MCF 10A (cell line): Measurements from ENCODE around the gene IFIT5. TPM values are rescaled to one million over a fixed set of nuclear protein-coding genes. Genes with fewer than 3 reads are reported as not detected.

Source experiments
- BruUV-seq: library from RNA; stranded (reverse); fragments of 400-500 nt; replicated peaks from 2 replicates; lab custom pipeline; 2021; lab: Mats Ljungman, UMichigan
- CTCF ChIA-PET: fragments of 300-600 bp; sonication (Branson Sonifier 250); formaldehyde crosslinking; extraction: SDS; loops from one replicate; lab custom pipeline; 2021; ENCODE audit warnings: antibody characterized with exemption, inconsistent platforms; lab: Yijun Ruan, JAX
- POLR2A ChIA-PET: fragments of 300-600, 350-650 bp; sonication (Branson Sonifier 250); formaldehyde crosslinking; extraction: SDS; loops from one replicate; lab custom pipeline; 2020; ENCODE audit warnings: antibody characterized with exemption, inconsistent platforms; lab: Yijun Ruan, JAX
- DNase-seq: peaks from one replicate; pipeline ENCODE4 v3.0.0-alpha.2; 2018; ENCODE audit not compliant: unreplicated experiment
- H3K27ac Mint-ChIP-seq: one replicate; pipeline ENCODE4 v1.8.0; 2022; ENCODE audit warnings: mild to moderate bottlenecking, low read depth, mixed read lengths; ENCODE audit not compliant: unreplicated experiment
- H3K27me3 Mint-ChIP-seq: one replicate; pipeline ENCODE4 v1.8.0; 2022; ENCODE audit warnings: mixed read lengths; ENCODE audit not compliant: insufficient read depth, unreplicated experiment
- H3K36me3 Mint-ChIP-seq: one replicate; pipeline ENCODE4 v1.8.0; 2022; ENCODE audit warnings: mild to moderate bottlenecking, moderate library complexity, mixed read lengths; ENCODE audit not compliant: insufficient read depth, unreplicated experiment
- H3K4me1 Mint-ChIP-seq: one replicate; pipeline ENCODE4 v1.8.0; 2022; ENCODE audit warnings: mixed read lengths; ENCODE audit not compliant: insufficient read depth, unreplicated experiment
- H3K4me3 Mint-ChIP-seq: one replicate; pipeline ENCODE4 v1.8.0; 2022; ENCODE audit warnings: mild to moderate bottlenecking, moderate library complexity, mixed read lengths; ENCODE audit not compliant: unreplicated experiment
- H3K9me3 Mint-ChIP-seq: one replicate; pipeline ENCODE4 v1.8.0; 2022; ENCODE audit warnings: mixed read lengths; ENCODE audit not compliant: unreplicated experiment
- CTCF ChIP-seq: fragments of 200-600 bp; IDR thresholded peaks from one replicate; pipeline ENCODE4 v1.8.0; 2022; ENCODE audit warnings: antibody characterized with exemption, mild to moderate bottlenecking; ENCODE audit not compliant: unreplicated experiment
- intact Hi-C: fragments of 100-400 bp; cut with micrococcal nuclease; formaldehyde crosslinking; loops from 2 replicates; pipeline ENCODE4 v1.14.1; 2022
- total RNA-seq: library from RNA; stranded (reverse); gene quantifications from 2 replicates; pipeline ENCODE4 v1.2.3, GENCODE V29; 2022

IFIT5 gene
- total RNA-seq, 1 experiment from 2014 or later: 11.2 TPM

GRCh38 chr10:89468191-89468965, 54.0 kb downstream of the IFIT5 start:
- no peak for TF ChIP-seq CTCF
- no peaks in the 10 kb centered on the region for H3K27me3 Mint-ChIP-seq
- ChIA-PET CTCF (interaction anchor here (3.3 to 3.7 kb wide), 3 partner anchors 84 to 96 kb away, joined by 14 to 65 read pairs (median 28); no protein-coding TSS in a partner anchor), POLR2A (interaction anchor here (0.7 to 4.1 kb wide), 4 partner anchors 10 to 27 kb away, joined by 3 to 25 read pairs (median 10); no protein-coding TSS in a partner anchor)
- no peak overlapping the region for H3K27ac Mint-ChIP-seq
- H3K9me3 Mint-ChIP-seq: no peaks in the 10 kb centered on the region
- peaks cover 37% of the 10 kb centered on the region for H3K4me1 Mint-ChIP-seq
- intact Hi-C loops: no loop called here
- no TSS peak for BruUV-seq
- DNase-seq: no peak
- H3K36me3 Mint-ChIP-seq: no peaks in the 10 kb centered on the region
- H3K4me3 Mint-ChIP-seq: no peak overlapping the region

GRCh38 chr10:89469517-89469916, 55.1 kb downstream of the IFIT5 start:
- Mint-ChIP-seq H3K9me3 (no peaks in the 10 kb centered on the region), H3K36me3 (no peaks in the 10 kb centered on the region), H3K4me1 (peaks cover 44% of the 10 kb centered on the region), H3K27ac (peak overlapping the region; percentile 96), H3K27me3 (no peaks in the 10 kb centered on the region), H3K4me3 (no peak overlapping the region)
- ChIA-PET CTCF (interaction anchor here (1.2 kb wide), 1 partner anchor 46 kb away, joined by 3 read pairs; no protein-coding TSS in a partner anchor), POLR2A (interaction anchor here (0.9 to 4.1 kb wide), 3 partner anchors 10 to 84 kb away, joined by 3 to 25 read pairs (median 5); no protein-coding TSS in a partner anchor)
- TF ChIP-seq CTCF: no peak
- no peak for DNase-seq
- intact Hi-C loops: no loop called here
- no TSS peak for BruUV-seq

Other genes starting within 250 kb of the IFIT5 start
- not detected in 2 replicates for gene CH25H, start 207.3 kb upstream of the IFIT5 start, total RNA-seq
- 18.5 and 22.3 TPM in 2 replicates for gene LIPA, start 162.8 kb upstream of the IFIT5 start, total RNA-seq
- gene IFIT2, start 112.5 kb upstream of the IFIT5 start, total RNA-seq: 0.58 and 1.3 TPM in 2 replicates
- 1.4 and 3.6 TPM in 2 replicates for gene IFIT3, start 86.6 kb upstream of the IFIT5 start, total RNA-seq
- not detected in 2 replicates for gene IFIT1B, start 36.5 kb upstream of the IFIT5 start, total RNA-seq
- 0.17 and 0.26 TPM in 2 replicates for gene IFIT1, start 21.9 kb upstream of the IFIT5 start, total RNA-seq
- gene SLC16A12, start 121.0 kb downstream of the IFIT5 start, total RNA-seq: 0.09 and 0.10 TPM in 2 replicates
- 4.7 and 6.1 TPM in 2 replicates for gene PANK1, start 230.7 kb downstream of the IFIT5 start, total RNA-seq